Suprapubic skin (tissue), 4 donors: ENCODE results near the gene PSMG3. TPM values are rescaled to one million over a fixed set of nuclear protein-coding genes. Genes with fewer than 3 reads are reported as not detected.
A peak's percentile ranks its signal among the peaks of the same experiment; 100 is the strongest.

Experiments used
- DNase-seq, 2 donors: peaks; one replicate each; pipeline ENCODE4 v3.0.0-alpha.2; 2019; ENCODE audit warnings: low spot score in 2 of 2
- H3K27ac ChIP-seq: fragments of 200-600 bp; sonication (generic); one replicate; pipeline ENCODE4 v1.5.1; 2019
- H3K27me3 ChIP-seq: fragments of 200-600 bp; sonication (generic); one replicate; pipeline ENCODE4 v1.5.1; 2019
- H3K36me3 ChIP-seq: fragments of 200-600 bp; sonication (generic); one replicate; pipeline ENCODE4 v1.5.1; 2019
- H3K4me1 ChIP-seq: fragments of 200-600 bp; sonication (generic); one replicate; pipeline ENCODE4 v1.5.1; 2019
- H3K4me3 ChIP-seq: fragments of 200-600 bp; sonication (generic); one replicate; pipeline ENCODE4 v1.5.1; 2019; ENCODE audit warnings: mild to moderate bottlenecking
- H3K9me3 ChIP-seq: fragments of 200-600 bp; sonication (generic); one replicate; pipeline ENCODE4 v1.5.1; 2019
- CTCF ChIP-seq, 2 donors: fragments of 200-600 bp in 1 of 2; fragments of 450-650 bp in 1 of 2; sonication (generic) in 1 of 2; IDR thresholded peaks; one replicate each; pipeline ENCODE4 v1.5.1; 2016 to 2019; ENCODE audit warnings: antibody characterized with exemption in 2 of 2, mild to moderate bottlenecking in 1 of 2, moderate library complexity in 1 of 2
- EP300 ChIP-seq: sonication (generic); formaldehyde crosslinking; IDR thresholded peaks from one replicate; pipeline ENCODE4 v1.6.1; 2017; ENCODE audit warnings: antibody characterized with exemption
- POLR2A ChIP-seq, 2 donors: fragments of 450-650 bp; IDR thresholded peaks; one replicate each; pipeline ENCODE4 v1.6.1; 2017; ENCODE audit warnings: antibody characterized with exemption in 2 of 2, mild to moderate bottlenecking in 2 of 2, moderate library complexity in 2 of 2
- POLR2AphosphoS5 ChIP-seq, 3 donors: sonication (generic); formaldehyde crosslinking; IDR thresholded peaks; one replicate each; pipeline ENCODE4 v1.6.1; 2017; ENCODE audit warnings: antibody characterized with exemption in 3 of 3
- WGBS: methylation state at CpG from one replicate; pipeline ENCODE4 v1.1.5; 2018; 5-methylcytosine and 5-hydroxymethylcytosine counted together
- total RNA-seq, 4 donors: library from RNA; depleted of rRNA; stranded (reverse); fragments of >200 nt; gene quantifications; one replicate each; pipeline ENCODE4 v1.1.0, GENCODE V29; 2016

Gene PSMG3
- total RNA-seq, 4 donors from 2014 or later, result 35.7 to 79.0 (median 62.0) TPM

GRCh38 chr7:1531263-1531978 is 38.4 kb downstream of the PSMG3 start:
- no peak for TF ChIP-seq CTCF (IDR thresholded peaks at IDR 0.05)
- peak in 1 of 2 donors; percentile 22 for TF ChIP-seq POLR2A (IDR thresholded peaks at IDR 0.05)
- peak in 1 of 3 donors; percentile 17 for TF ChIP-seq POLR2AphosphoS5 (IDR thresholded peaks at IDR 0.05)
- TF ChIP-seq EP300, result no peak
- no peaks in the 10 kb centered on the region for H3K9me3 ChIP-seq
- peaks cover 57% of the 10 kb centered on the region for H3K4me1 ChIP-seq

GRCh38 chr7:1530946-1531262 is 38.9 kb downstream of the PSMG3 start:
- Histone ChIP-seq H3K9me3 (no peaks in the 10 kb centered on the region), H3K27ac (peak overlapping the region; percentile 98), H3K4me3 (peak overlapping the region; percentile 80), H3K36me3 (peaks cover 4% of the 10 kb centered on the region), H3K4me1 (peaks cover 54% of the 10 kb centered on the region), H3K27me3 (no peaks in the 10 kb centered on the region)
- WGBS, result 0% methylated on average over 6 of the region's 45 CpGs
- TF ChIP-seq POLR2A (IDR thresholded peaks at IDR 0.05) (no peak), EP300 (no peak), POLR2AphosphoS5 (IDR thresholded peaks at IDR 0.05) (no peak), CTCF (IDR thresholded peaks at IDR 0.05) (no peak)
- no peak for DNase-seq

More at GRCh38 chr7:1531263-1531978, 38.4 kb downstream of the PSMG3 start:
- H3K36me3 ChIP-seq, result peaks cover 5% of the 10 kb centered on the region
- 0% methylated on average over 1 of the region's 55 CpGs for WGBS
- peak overlapping the region; percentile 98 for H3K27ac ChIP-seq
- H3K4me3 ChIP-seq, result peak overlapping the region; percentile 80
- peak in 1 of 2 donors; percentile 83 for DNase-seq
- no peaks in the 10 kb centered on the region for H3K27me3 ChIP-seq

GRCh38 chr7:1529383-1530116 is 40.3 kb downstream of the PSMG3 start:
- no peaks in the 10 kb centered on the region for H3K27me3 ChIP-seq
- H3K9me3 ChIP-seq, result no peaks in the 10 kb centered on the region
- H3K36me3 ChIP-seq, result no peaks in the 10 kb centered on the region
- H3K4me1 ChIP-seq, result peaks cover 46% of the 10 kb centered on the region
- WGBS, result 80% methylated on average over 6 of the region's 21 CpGs
- H3K4me3 ChIP-seq, result no peak overlapping the region
- TF ChIP-seq POLR2A (IDR thresholded peaks at IDR 0.05) (no peak), POLR2AphosphoS5 (IDR thresholded peaks at IDR 0.05) (no peak), EP300 (no peak), CTCF (IDR thresholded peaks at IDR 0.05) (no peak)
- no peak overlapping the region for H3K27ac ChIP-seq
- DNase-seq, result peak in 1 of 2 donors; percentile 74

GRCh38 chr7:1526271-1526754 is 43.5 kb downstream of the PSMG3 start:
- Histone ChIP-seq H3K27ac (no peak overlapping the region), H3K9me3 (no peaks in the 10 kb centered on the region), H3K27me3 (no peaks in the 10 kb centered on the region), H3K36me3 (no peaks in the 10 kb centered on the region), H3K4me1 (peaks cover 15% of the 10 kb centered on the region), H3K4me3 (no peak overlapping the region)
- TF ChIP-seq POLR2AphosphoS5 (IDR thresholded peaks at IDR 0.05), result no peak
- no peak for TF ChIP-seq EP300
- TF ChIP-seq POLR2A (IDR thresholded peaks at IDR 0.05), result no peak
- no peak for TF ChIP-seq CTCF (IDR thresholded peaks at IDR 0.05)
- WGBS, result 23% methylated on average over 6 of the region's 6 CpGs
- no peak for DNase-seq

GRCh38 chr7:1525409-1525808 is 44.4 kb downstream of the PSMG3 start:
- Histone ChIP-seq H3K27me3 (no peaks in the 10 kb centered on the region), H3K4me3 (no peak overlapping the region), H3K36me3 (no peaks in the 10 kb centered on the region), H3K9me3 (no peaks in the 10 kb centered on the region), H3K27ac (no peak overlapping the region), H3K4me1 (peaks cover 11% of the 10 kb centered on the region)
- no peak for TF ChIP-seq CTCF (IDR thresholded peaks at IDR 0.05)
- no peak for TF ChIP-seq EP300
- no peak for TF ChIP-seq POLR2AphosphoS5 (IDR thresholded peaks at IDR 0.05)
- TF ChIP-seq POLR2A (IDR thresholded peaks at IDR 0.05), result no peak
- no peak for DNase-seq
- WGBS, result 94% methylated on average over 6 of the region's 6 CpGs
